ENCODE results near the gene GRK3. TPM values are rescaled to one million over a fixed set of nuclear protein-coding genes. Genes with fewer than 3 reads are reported as not detected.
"Not testable (repeated sequence)": the region's sequence is repeated elsewhere in the genome, so short reads cannot be mapped to it uniquely, and the experiment has no call there.

The GRK3 gene
- total RNA-seq, 4 donors from 2014 or later: 8.2 to 12.9 (median 10.2) TPM

- Histone ChIP-seq H3K36me3 (no peaks in the 10 kb centered on the region), H3K27ac (no peak overlapping the region), H3K4me1 (peaks cover 0 to 8% (median 6%) of the 10 kb centered on the region in 4 donors), H3K9me3 (no peaks in the 10 kb centered on the region), H3K4me3 (no peak overlapping the region), H3K27me3 (no peaks in the 10 kb centered on the region)
- WGBS, 2 donors: 66 to 75% methylated on average over 7 of the region's 7 CpGs
- TF ChIP-seq EP300 (IDR thresholded peaks at IDR 0.05): no peak
- no peak for TF ChIP-seq POLR2A (IDR thresholded peaks at IDR 0.05)
- TF ChIP-seq CTCF (IDR thresholded peaks at IDR 0.05): no peak
- no peak for DNase-seq (ENCODE audit: low spot score in 2 of 2)
These were observed 57.5 kb downstream of the GRK3 start for GRCh38 chr22:25621986-25622385.

- DNase-seq (ENCODE audit: low spot score in 2 of 2): no peak
- Histone ChIP-seq H3K27ac (no peak overlapping the region), H3K36me3 (no peaks in the 10 kb centered on the region), H3K4me3 (no peak overlapping the region), H3K9me3 (no peaks in the 10 kb centered on the region), H3K4me1 (peaks cover 0 to 22% (median 14%) of the 10 kb centered on the region in 4 donors), H3K27me3 (no peaks in the 10 kb centered on the region)
- TF ChIP-seq POLR2A (IDR thresholded peaks at IDR 0.05) (no peak), CTCF (IDR thresholded peaks at IDR 0.05) (no peak), EP300 (IDR thresholded peaks at IDR 0.05) (no peak)
- WGBS, 2 donors: 92 to 97% methylated on average over 8 of the region's 8 CpGs
These were observed 58.8 kb downstream of the GRK3 start for GRCh38 chr22:25623310-25623734.

- no peaks in the 10 kb centered on the region for H3K9me3 ChIP-seq
These were observed 59.4 kb downstream of the GRK3 start for GRCh38 chr22:25623851-25624250.

GRCh38 chr22:25624476-25624875 is 60.0 kb downstream of the GRK3 start:
- no peak overlapping the region for H3K27ac ChIP-seq
- no peak for DNase-seq (ENCODE audit: low spot score in 2 of 2)
- TF ChIP-seq POLR2A (IDR thresholded peaks at IDR 0.05): no peak
- no peak for TF ChIP-seq EP300 (IDR thresholded peaks at IDR 0.05)
- no peak for TF ChIP-seq CTCF (IDR thresholded peaks at IDR 0.05)

More at GRCh38 chr22:25623851-25624250, 59.4 kb downstream of the GRK3 start:
- Histone ChIP-seq H3K36me3 (no peaks in the 10 kb centered on the region), H3K4me3 (no peak overlapping the region), H3K4me1 (peaks cover 0 to 26% (median 14%) of the 10 kb centered on the region in 4 donors), H3K27ac (no peak overlapping the region), H3K27me3 (no peaks in the 10 kb centered on the region)
- TF ChIP-seq EP300 (IDR thresholded peaks at IDR 0.05) (no peak), CTCF (IDR thresholded peaks at IDR 0.05) (no peak), POLR2A (IDR thresholded peaks at IDR 0.05) (no peak)
- WGBS, 2 donors: 97% methylated on average over 7 of the region's 7 CpGs
- DNase-seq (ENCODE audit: low spot score in 2 of 2): no peak

GRCh38 chr22:25625747-25626623 is 61.5 kb downstream of the GRK3 start:
- 89 to 90% methylated on average over 20 of the region's 20 CpGs for WGBS, 2 donors
- peaks cover 0 to 43% (median 17%) of the 10 kb centered on the region in 4 donors for H3K4me1 ChIP-seq
- not testable (repeated sequence) for H3K27me3 ChIP-seq; H3K36me3 ChIP-seq; H3K4me3 ChIP-seq; H3K27ac ChIP-seq; DNase-seq (ENCODE audit: low spot score in 2 of 2); H3K9me3 ChIP-seq

More at GRCh38 chr22:25624476-25624875, 60.0 kb downstream of the GRK3 start:
- Histone ChIP-seq H3K27me3 (no peaks in the 10 kb centered on the region), H3K4me1 (peaks cover 0 to 29% (median 14%) of the 10 kb centered on the region in 4 donors), H3K36me3 (no peaks in the 10 kb centered on the region), H3K4me3 (no peak overlapping the region), H3K9me3 (no peaks in the 10 kb centered on the region)
- WGBS, 2 donors: 93 to 95% methylated on average over 6 of the region's 6 CpGs
